Mammary epithelial cell (primary cell): Measurements from ENCODE around the gene SIGLEC8.

Experiments used
- EZH2 ChIP-seq: IDR thresholded peaks from 2 replicates; pipeline ENCODE4 v1.6.1; 2012; ENCODE audit warnings: low read length, inconsistent platforms, borderline replicate concordance
- TF ChIP-seq, protein P1 (sequence below), 2 donors: IDR thresholded peaks in 1 of 2; conservative IDR thresholded peaks in 1 of 2; 2 replicates each; pipeline ENCODE4 v1.5.1; 2011 to 2012; ENCODE audit warnings: inconsistent platforms in 2 of 2, low read length in 2 of 2, mild to moderate bottlenecking in 2 of 2, control low read depth in 1 of 2, low read depth in 1 of 2; ENCODE audit not compliant: insufficient read depth in 1 of 2; ENCODE audit errors: extremely low read depth in 1 of 2

- TF ChIP-seq, protein P1, sequence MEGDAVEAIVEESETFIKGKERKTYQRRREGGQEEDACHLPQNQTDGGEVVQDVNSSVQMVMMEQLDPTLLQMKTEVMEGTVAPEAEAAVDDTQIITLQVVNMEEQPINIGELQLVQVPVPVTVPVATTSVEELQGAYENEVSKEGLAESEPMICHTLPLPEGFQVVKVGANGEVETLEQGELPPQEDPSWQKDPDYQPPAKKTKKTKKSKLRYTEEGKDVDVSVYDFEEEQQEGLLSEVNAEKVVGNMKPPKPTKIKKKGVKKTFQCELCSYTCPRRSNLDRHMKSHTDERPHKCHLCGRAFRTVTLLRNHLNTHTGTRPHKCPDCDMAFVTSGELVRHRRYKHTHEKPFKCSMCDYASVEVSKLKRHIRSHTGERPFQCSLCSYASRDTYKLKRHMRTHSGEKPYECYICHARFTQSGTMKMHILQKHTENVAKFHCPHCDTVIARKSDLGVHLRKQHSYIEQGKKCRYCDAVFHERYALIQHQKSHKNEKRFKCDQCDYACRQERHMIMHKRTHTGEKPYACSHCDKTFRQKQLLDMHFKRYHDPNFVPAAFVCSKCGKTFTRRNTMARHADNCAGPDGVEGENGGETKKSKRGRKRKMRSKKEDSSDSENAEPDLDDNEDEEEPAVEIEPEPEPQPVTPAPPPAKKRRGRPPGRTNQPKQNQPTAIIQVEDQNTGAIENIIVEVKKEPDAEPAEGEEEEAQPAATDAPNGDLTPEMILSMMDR (conservative IDR thresholded peaks at IDR 0.05 in 1 of 2, IDR thresholded peaks at IDR 0.05 in 1 of 2; ENCODE audit: extremely low read depth in 1 of 2, insufficient read depth in 1 of 2, low read depth in 1 of 2, low read length in 2 of 2): no peak
- TF ChIP-seq EZH2: no peak
These were observed 21.5 kb upstream of the SIGLEC8 start for GRCh38 chr19:51479531-51480331.
